Ishikawa (cell line): ENCODE measurements around the gene GCM1.

Source experiments
- CEBPB ChIP-seq: IDR thresholded peaks from 2 replicates; pipeline ENCODE4 v1.6.1; 2012
- EP300 ChIP-seq: IDR thresholded peaks from 2 replicates; pipeline ENCODE4 v1.6.1; 2012; ENCODE audit warnings: borderline replicate concordance
- FOXM1 ChIP-seq: IDR thresholded peaks from 2 replicates; pipeline ENCODE4 v1.6.1; 2012; ENCODE audit warnings: low read depth, borderline replicate concordance
- RAD21 ChIP-seq: IDR thresholded peaks from 2 replicates; pipeline ENCODE4 v1.6.1; 2012; ENCODE audit warnings: low read depth
- TAF1 ChIP-seq: IDR thresholded peaks from 2 replicates; pipeline ENCODE4 v1.6.1; 2012; ENCODE audit warnings: low read depth, mild to moderate bottlenecking
- TCF12 ChIP-seq: IDR thresholded peaks from 2 replicates; pipeline ENCODE4 v1.6.1; 2012; ENCODE audit warnings: low read depth
- TEAD4 ChIP-seq: IDR thresholded peaks from 2 replicates; pipeline ENCODE4 v1.6.1; 2012
- YY1 ChIP-seq: IDR thresholded peaks from 2 replicates; pipeline ENCODE4 v1.6.1; 2012; ENCODE audit warnings: low read depth
- ZBTB7A ChIP-seq: IDR thresholded peaks from 2 replicates; pipeline ENCODE4 v1.6.1; 2012; ENCODE audit warnings: low read depth
- TF ChIP-seq, protein P1 (sequence below): IDR thresholded peaks from 2 replicates; pipeline ENCODE4 v1.6.1; 2012
- TF ChIP-seq, protein P2 (sequence below): IDR thresholded peaks from 2 replicates; pipeline ENCODE4 v1.6.1; 2012; ENCODE audit warnings: low read depth, mild to moderate bottlenecking
- TF ChIP-seq, protein P3 (sequence below): IDR thresholded peaks from 2 replicates; pipeline ENCODE4 v1.6.1; 2012

DNA sequence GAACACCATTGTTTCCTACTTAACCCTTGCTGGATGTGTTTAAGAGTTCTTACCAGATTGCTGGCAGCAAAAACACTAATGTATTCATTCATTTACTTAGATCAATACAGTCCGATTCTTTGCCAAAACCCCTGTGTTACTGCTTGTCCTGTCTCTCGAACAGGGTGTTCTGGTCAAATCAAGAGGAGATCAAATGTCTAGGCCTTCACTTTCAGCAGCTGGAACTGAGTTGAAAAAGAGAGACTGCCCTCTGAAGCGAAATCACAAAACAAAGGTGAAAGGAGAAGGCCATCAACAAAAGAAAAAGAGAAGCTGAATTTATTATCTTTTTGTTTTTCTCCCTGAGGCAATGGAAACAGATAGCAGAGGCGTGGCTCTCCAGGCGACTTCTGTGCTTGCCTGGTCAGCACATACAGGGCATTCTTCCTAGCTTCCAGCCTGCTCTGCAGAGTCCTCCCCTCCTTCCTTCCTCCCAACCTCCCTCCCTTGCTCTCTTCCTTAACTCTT is 44.1 kb upstream of the GCM1 start:
- TF ChIP-seq, protein P1, sequence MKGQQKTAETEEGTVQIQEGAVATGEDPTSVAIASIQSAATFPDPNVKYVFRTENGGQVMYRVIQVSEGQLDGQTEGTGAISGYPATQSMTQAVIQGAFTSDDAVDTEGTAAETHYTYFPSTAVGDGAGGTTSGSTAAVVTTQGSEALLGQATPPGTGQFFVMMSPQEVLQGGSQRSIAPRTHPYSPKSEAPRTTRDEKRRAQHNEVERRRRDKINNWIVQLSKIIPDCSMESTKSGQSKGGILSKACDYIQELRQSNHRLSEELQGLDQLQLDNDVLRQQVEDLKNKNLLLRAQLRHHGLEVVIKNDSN: no peak
- no peak for TF ChIP-seq TAF1
- TF ChIP-seq ZBTB7A: no peak
- TF ChIP-seq CEBPB: no peak
- TF ChIP-seq EP300: no peak
- TF ChIP-seq, protein P2, sequence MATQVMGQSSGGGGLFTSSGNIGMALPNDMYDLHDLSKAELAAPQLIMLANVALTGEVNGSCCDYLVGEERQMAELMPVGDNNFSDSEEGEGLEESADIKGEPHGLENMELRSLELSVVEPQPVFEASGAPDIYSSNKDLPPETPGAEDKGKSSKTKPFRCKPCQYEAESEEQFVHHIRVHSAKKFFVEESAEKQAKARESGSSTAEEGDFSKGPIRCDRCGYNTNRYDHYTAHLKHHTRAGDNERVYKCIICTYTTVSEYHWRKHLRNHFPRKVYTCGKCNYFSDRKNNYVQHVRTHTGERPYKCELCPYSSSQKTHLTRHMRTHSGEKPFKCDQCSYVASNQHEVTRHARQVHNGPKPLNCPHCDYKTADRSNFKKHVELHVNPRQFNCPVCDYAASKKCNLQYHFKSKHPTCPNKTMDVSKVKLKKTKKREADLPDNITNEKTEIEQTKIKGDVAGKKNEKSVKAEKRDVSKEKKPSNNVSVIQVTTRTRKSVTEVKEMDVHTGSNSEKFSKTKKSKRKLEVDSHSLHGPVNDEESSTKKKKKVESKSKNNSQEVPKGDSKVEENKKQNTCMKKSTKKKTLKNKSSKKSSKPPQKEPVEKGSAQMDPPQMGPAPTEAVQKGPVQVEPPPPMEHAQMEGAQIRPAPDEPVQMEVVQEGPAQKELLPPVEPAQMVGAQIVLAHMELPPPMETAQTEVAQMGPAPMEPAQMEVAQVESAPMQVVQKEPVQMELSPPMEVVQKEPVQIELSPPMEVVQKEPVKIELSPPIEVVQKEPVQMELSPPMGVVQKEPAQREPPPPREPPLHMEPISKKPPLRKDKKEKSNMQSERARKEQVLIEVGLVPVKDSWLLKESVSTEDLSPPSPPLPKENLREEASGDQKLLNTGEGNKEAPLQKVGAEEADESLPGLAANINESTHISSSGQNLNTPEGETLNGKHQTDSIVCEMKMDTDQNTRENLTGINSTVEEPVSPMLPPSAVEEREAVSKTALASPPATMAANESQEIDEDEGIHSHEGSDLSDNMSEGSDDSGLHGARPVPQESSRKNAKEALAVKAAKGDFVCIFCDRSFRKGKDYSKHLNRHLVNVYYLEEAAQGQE: no peak
- TF ChIP-seq RAD21: no peak
- TF ChIP-seq FOXM1: no peak
- TF ChIP-seq, protein P3, sequence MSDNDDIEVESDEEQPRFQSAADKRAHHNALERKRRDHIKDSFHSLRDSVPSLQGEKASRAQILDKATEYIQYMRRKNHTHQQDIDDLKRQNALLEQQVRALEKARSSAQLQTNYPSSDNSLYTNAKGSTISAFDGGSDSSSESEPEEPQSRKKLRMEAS: no peak
- TF ChIP-seq TEAD4: no peak
- TF ChIP-seq YY1: no peak
- TF ChIP-seq TCF12: no peak
